ENCODE data around the gene CAMK2N2. TPM values are rescaled to one million over a fixed set of nuclear protein-coding genes. Genes with fewer than 3 reads are reported as not detected.
A peak's percentile ranks its signal among the peaks of the same experiment; 100 is the strongest.

Gene CAMK2N2
- total RNA-seq, 1 donor from 2014 or later: 2.6 TPM

DNA sequence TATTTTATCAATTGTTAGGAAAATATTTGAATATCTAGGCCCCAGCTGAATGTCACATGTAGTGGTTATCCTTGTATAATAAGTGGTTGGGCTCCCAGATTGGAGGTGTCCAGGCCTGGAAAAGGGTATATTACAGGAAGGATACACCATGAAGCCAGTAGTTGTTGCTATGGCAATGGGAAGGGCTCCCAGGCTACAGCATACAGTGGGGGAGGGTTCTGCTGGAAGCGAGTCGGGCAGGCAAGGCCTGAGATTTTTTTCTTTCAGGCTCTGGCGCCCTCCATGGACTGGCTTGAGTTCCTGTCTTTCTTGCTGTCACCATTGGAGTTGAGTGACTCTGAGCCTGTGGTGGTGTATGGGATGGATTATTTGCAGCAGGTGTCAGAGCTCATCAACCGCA, 23.3 kb upstream of the CAMK2N2 start:
- H3K9ac ChIP-seq (ENCODE audit: low read length): no peak overlapping the region
- H3K4me3 ChIP-seq (ENCODE audit: insufficient read depth, low read depth, low read length): no peak overlapping the region
- H3K9me3 ChIP-seq (ENCODE audit: insufficient read depth, low read depth, low read length): no peaks in the 10 kb centered on the region
- Mint-ChIP-seq H3K4me1 (ENCODE audit: low read depth, unreplicated experiment) (no peaks in the 10 kb centered on the region), H3K27me3 (ENCODE audit: low read depth, unreplicated experiment) (peaks cover 46% of the 10 kb centered on the region), H3K36me3 (ENCODE audit: low read depth, unreplicated experiment) (peaks cover 2% of the 10 kb centered on the region), H3K27ac (ENCODE audit: unreplicated experiment) (no peak overlapping the region), H3K9me3 (ENCODE audit: unreplicated experiment) (no peaks in the 10 kb centered on the region), H3K4me3 (ENCODE audit: unreplicated experiment) (no peak overlapping the region)
- no peak overlapping the region for H2AFZ ChIP-seq (ENCODE audit: low read depth, low read length)
- no peak overlapping the region for H3K27ac ChIP-seq (ENCODE audit: low read depth, low read length)
- no peaks in the 10 kb centered on the region for H4K20me1 ChIP-seq (ENCODE audit: insufficient read depth, low read length)
- H3K36me3 ChIP-seq (ENCODE audit: insufficient read depth, low read length): no peaks in the 10 kb centered on the region
- peaks cover 7% of the 10 kb centered on the region for H3K27me3 ChIP-seq (ENCODE audit: insufficient read depth, low read length)
- H3K4me2 ChIP-seq (ENCODE audit: low read length): no peak overlapping the region
- H3K4me1 ChIP-seq (ENCODE audit: insufficient read depth, low read length): no peaks in the 10 kb centered on the region
- no peaks in the 10 kb centered on the region for H3K79me2 ChIP-seq (ENCODE audit: insufficient read depth, low read length)
- TF ChIP-seq, protein P1, sequence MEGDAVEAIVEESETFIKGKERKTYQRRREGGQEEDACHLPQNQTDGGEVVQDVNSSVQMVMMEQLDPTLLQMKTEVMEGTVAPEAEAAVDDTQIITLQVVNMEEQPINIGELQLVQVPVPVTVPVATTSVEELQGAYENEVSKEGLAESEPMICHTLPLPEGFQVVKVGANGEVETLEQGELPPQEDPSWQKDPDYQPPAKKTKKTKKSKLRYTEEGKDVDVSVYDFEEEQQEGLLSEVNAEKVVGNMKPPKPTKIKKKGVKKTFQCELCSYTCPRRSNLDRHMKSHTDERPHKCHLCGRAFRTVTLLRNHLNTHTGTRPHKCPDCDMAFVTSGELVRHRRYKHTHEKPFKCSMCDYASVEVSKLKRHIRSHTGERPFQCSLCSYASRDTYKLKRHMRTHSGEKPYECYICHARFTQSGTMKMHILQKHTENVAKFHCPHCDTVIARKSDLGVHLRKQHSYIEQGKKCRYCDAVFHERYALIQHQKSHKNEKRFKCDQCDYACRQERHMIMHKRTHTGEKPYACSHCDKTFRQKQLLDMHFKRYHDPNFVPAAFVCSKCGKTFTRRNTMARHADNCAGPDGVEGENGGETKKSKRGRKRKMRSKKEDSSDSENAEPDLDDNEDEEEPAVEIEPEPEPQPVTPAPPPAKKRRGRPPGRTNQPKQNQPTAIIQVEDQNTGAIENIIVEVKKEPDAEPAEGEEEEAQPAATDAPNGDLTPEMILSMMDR (IDR thresholded peaks at IDR 0.05; ENCODE audit: insufficient read depth, low read depth, low read length): peak; percentile 39
- TF ChIP-seq EZH2 (IDR thresholded peaks at IDR 0.05; ENCODE audit: insufficient read depth, low read length): no peak
- DNase-seq (ENCODE audit: low read depth): peak; percentile 53
- FAIRE-seq: no peak

DNA sequence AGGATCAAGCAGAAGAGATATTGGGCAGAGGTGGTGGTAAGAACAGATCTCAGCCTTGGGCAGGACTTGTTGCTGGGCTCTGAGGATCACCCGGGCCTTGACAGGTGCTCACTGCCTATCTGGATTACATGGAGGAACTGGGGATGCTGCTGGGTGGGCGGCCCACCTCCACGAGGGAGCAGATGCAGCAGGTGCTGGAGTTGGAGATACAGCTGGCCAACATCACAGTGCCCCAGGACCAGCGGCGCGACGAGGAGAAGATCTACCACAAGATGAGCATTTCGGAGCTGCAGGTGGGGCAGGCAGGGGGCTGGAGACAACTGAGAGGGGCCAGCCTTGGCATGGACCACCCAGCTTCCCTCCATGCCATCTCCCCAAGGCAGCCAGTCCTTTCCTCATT, 22.3 kb upstream of the CAMK2N2 start:
- H3K9ac ChIP-seq (ENCODE audit: low read length): no peak overlapping the region
- H2AFZ ChIP-seq (ENCODE audit: low read depth, low read length): no peak overlapping the region
- H3K36me3 ChIP-seq (ENCODE audit: insufficient read depth, low read length): no peaks in the 10 kb centered on the region
- H3K4me2 ChIP-seq (ENCODE audit: low read length): no peak overlapping the region
- no peak overlapping the region for H3K4me3 ChIP-seq (ENCODE audit: insufficient read depth, low read depth, low read length)
- Mint-ChIP-seq H3K4me3 (ENCODE audit: unreplicated experiment) (no peak overlapping the region), H3K27ac (ENCODE audit: unreplicated experiment) (no peak overlapping the region), H3K9me3 (ENCODE audit: unreplicated experiment) (no peaks in the 10 kb centered on the region), H3K4me1 (ENCODE audit: low read depth, unreplicated experiment) (no peaks in the 10 kb centered on the region), H3K27me3 (ENCODE audit: low read depth, unreplicated experiment) (peaks cover 55% of the 10 kb centered on the region), H3K36me3 (ENCODE audit: low read depth, unreplicated experiment) (peaks cover 2% of the 10 kb centered on the region)
- H3K27me3 ChIP-seq (ENCODE audit: insufficient read depth, low read length): peaks cover 7% of the 10 kb centered on the region
- no peaks in the 10 kb centered on the region for H4K20me1 ChIP-seq (ENCODE audit: insufficient read depth, low read length)
- no peaks in the 10 kb centered on the region for H3K9me3 ChIP-seq (ENCODE audit: insufficient read depth, low read depth, low read length)
- FAIRE-seq (no peak), DNase-seq (ENCODE audit: low read depth) (no peak)
- no peak for TF ChIP-seq EZH2 (IDR thresholded peaks at IDR 0.05; ENCODE audit: insufficient read depth, low read length)
- TF ChIP-seq, protein P1 (IDR thresholded peaks at IDR 0.05; ENCODE audit: insufficient read depth, low read depth, low read length): no peak
- no peaks in the 10 kb centered on the region for H3K79me2 ChIP-seq (ENCODE audit: insufficient read depth, low read length)
- H3K4me1 ChIP-seq (ENCODE audit: insufficient read depth, low read length): no peaks in the 10 kb centered on the region
- no peak overlapping the region for H3K27ac ChIP-seq (ENCODE audit: low read depth, low read length)

DNA sequence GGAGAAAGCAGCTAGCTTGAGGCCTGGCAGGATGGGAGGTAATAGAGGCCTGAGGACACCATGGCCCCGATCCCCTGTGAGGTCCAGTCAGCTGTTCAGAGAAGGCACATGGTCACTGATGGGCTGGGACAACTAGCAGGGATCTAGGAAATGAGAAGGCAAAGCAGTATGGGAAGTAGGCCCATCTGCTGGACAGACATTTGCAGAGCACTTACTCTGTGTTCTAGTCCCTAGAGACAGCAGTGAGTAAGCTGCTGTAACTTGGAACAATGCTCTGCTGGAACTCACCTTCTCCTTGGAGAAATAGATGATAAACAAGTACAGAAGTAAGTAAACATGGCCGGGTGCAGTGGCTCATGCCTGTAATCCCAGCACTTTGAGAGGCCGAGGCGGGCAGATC, 21.6 kb upstream of the CAMK2N2 start:
- Histone ChIP-seq H3K9me3 (ENCODE audit: insufficient read depth, low read depth, low read length) (no peaks in the 10 kb centered on the region), H3K4me3 (ENCODE audit: insufficient read depth, low read depth, low read length) (no peak overlapping the region), H3K36me3 (ENCODE audit: insufficient read depth, low read length) (no peaks in the 10 kb centered on the region), H3K79me2 (ENCODE audit: insufficient read depth, low read length) (no peaks in the 10 kb centered on the region), H2AFZ (ENCODE audit: low read depth, low read length) (no peak overlapping the region), H3K9ac (ENCODE audit: low read length) (no peak overlapping the region), H3K27ac (ENCODE audit: low read depth, low read length) (no peak overlapping the region), H3K4me2 (ENCODE audit: low read length) (no peak overlapping the region), H4K20me1 (ENCODE audit: insufficient read depth, low read length) (no peaks in the 10 kb centered on the region), H3K27me3 (ENCODE audit: insufficient read depth, low read length) (peaks cover 7% of the 10 kb centered on the region), H3K4me1 (ENCODE audit: insufficient read depth, low read length) (no peaks in the 10 kb centered on the region)
- Mint-ChIP-seq H3K4me3 (ENCODE audit: unreplicated experiment) (no peak overlapping the region), H3K9me3 (ENCODE audit: unreplicated experiment) (no peaks in the 10 kb centered on the region), H3K36me3 (ENCODE audit: low read depth, unreplicated experiment) (peaks cover 2% of the 10 kb centered on the region), H3K27ac (ENCODE audit: unreplicated experiment) (no peak overlapping the region), H3K27me3 (ENCODE audit: low read depth, unreplicated experiment) (peaks cover 63% of the 10 kb centered on the region), H3K4me1 (ENCODE audit: low read depth, unreplicated experiment) (no peaks in the 10 kb centered on the region)
- TF ChIP-seq, protein P1 (IDR thresholded peaks at IDR 0.05; ENCODE audit: insufficient read depth, low read depth, low read length): no peak
- no peak for TF ChIP-seq EZH2 (IDR thresholded peaks at IDR 0.05; ENCODE audit: insufficient read depth, low read length)
- DNase-seq (ENCODE audit: low read depth) (no peak), FAIRE-seq (no peak)

Measured in astrocyte (in vitro differentiated cells and primary cell).